Kidney glomerular epithelial cell (primary cell): ENCODE measurements around the gene CTAGE15.
"Not testable (repeated sequence)": the region's sequence is repeated elsewhere in the genome, so short reads cannot be mapped to it uniquely, and the experiment has no call there.

Experiments
- DNase-seq: peaks from one replicate; lab custom pipeline; 2025; lab: John Stamatoyannopoulos, UW

Gene CTAGE15, protein sequence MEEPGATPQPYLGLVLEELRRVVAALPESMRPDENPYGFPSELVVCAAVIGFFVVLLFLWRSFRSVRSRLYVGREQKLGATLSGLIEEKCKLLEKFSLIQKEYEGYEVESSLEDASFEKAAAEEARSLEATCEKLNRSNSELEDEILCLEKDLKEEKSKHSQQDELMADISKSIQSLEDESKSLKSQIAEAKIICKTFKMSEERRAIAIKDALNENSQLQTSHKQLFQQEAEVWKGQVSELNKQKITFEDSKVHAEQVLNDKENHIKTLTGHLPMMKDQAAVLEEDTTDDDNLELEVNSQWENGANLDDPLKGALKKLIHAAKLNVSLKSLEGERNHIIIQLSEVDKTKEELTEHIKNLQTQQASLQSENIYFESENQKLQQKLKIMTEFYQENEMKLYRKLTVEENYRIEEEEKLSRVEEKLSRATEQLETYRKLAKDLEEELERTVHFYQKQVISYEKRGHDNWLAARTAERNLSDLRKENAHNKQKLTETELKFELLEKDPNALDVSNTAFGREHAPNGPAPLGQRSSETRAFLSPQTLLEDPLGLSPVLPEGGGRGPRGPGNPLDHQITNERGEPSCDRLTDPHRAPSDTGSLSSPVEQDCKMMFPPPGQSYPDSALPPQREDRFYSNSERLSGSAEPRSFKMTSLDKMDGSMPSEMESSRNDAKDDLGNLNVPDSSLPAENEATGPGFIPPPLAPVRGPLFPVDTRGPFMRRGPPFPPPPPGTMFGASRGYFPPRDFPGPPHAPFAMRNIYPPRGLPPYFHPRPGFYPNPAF

DNA sequence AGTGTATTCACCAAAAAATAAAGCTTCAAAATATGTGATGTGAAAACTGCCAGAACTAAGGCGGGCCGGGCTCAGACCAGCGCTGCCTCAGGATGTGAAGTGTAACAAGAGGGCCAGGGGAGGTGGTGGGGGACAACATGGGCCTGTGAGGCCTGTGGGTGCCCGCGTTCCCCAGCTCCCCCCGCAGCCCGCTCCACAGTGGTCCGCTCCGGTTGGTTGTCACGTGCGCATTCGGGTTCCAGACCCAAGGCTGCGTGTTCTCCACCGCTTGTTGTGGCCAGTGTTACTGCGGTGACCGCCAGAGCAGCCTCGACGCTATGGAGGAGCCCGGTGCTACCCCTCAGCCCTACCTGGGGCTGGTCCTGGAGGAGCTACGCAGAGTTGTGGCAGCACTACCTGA lies at the start of gene CTAGE15:
Gene CTAGE15 (plus strand): TSS at position 301 of the 400 bp plus-strand sequence. CDS start 17 bp downstream, at position 318.
- DNase-seq: not testable (repeated sequence)

DNA sequence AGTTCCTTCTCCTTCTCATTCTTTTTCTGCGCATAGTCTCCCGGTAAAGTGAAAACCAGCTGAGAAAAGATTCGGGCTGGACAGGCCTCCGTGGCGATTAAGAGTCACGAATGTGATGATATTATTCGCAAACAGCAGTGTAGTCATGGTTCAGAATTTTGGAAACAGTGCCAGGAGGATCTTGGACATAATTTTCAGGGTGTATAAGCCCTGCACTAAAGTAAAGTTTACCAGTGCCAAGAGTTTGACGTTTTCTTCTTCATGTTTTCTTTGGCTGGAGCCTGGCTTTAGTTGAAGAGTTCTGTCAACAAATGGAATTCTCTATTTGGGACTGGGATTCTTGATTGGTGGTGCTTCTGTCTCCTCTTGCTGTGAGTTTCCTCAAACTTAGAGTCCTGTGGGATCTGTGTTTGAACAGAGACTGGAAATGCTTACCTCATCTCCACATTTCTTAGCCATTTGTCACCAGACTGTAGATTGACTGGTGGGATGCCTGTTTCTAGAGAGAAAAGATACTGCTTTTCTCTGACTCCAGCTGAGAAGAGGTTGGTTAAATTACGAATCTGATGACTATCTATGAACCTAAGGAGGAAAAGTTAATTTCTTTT lies 49.2 kb upstream of the CTAGE15 start:
- not testable (repeated sequence) for DNase-seq

DNA sequence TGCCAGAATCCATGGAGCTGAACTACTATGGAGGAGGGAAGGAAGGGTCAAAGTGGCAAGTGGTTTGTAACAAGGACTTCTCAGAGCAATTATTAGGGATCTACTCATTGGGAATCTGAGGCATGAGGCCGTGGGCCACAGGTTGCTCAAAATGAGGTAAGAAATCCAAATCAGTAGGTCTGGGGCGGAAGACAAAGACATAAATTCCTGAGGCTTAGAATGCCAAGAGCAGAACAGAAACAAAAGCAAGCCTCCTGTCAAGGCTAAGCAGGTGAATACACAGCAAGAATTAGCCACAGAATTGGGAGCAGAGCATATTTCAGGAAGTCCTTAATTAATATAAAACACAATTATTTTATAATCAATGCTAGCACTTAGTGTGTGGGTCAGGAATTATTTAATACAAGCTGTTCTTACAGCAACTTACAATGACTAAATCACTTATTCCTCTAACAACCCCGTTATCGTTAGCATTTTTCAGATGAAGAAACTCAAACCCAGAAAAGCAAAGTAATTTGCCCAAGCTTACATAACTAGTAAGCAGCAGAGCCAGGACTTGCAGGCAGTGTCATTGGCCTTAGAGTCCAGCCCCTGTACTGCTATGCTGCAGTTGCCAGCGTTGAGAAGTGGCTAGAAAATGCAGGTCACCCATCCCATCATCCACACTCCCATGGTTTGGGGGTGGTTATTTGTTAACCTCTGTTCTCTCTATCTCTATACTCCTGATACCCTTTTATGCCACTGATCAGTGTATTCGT lies 40.3 kb upstream of the CTAGE15 start:
- DNase-seq: not testable (repeated sequence)

DNA sequence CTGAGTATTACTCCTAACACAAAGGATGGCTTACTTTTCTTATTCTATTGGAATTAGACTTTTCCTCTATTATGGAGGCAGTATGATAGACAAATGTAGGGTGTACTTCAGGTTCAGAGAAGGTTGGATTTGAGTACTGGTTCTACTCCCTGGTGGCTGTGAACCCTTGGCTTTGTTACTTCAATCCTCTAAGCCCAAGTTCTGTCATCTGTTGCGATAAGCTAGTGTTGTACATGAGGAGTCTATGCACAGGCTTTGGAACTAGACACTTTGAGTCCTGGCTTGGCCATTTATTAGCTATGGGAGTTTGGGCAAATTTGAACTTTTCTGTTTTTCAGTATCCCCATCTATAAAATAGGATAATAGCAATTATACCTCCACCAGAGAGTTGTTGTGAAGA lies 39.7 kb upstream of the CTAGE15 start:
- not testable (repeated sequence) for DNase-seq

DNA sequence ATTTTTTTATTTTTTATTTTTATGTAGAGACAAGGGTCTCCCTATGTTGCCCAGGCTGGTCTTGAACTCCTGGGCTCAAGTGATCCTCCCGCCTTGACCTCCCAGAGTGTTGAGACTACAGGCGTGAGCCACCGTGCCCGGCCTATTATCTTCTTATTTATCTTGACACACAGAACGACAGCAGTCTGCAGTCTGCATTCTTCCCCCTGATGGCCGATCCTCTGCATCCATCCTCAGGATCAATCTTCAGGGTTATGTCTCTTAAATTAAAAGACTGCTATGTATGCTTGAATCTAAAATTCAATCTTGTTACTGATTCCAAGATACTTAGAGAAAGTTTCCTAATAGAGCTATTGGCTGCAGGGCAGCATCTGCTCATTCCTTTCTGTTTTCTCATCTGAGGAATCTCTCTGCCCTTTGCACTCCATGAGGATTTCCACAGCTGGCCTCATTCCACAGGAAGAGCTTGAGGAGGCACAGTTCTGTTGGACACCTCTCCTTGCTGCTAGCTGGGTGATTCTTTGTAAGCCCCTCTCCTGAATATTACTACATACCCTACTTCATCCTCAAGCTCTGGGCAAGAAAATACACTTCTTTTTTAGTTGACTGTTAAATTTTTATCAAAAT lies 38.3 kb upstream of the CTAGE15 start:
- DNase-seq: not testable (repeated sequence)

DNA sequence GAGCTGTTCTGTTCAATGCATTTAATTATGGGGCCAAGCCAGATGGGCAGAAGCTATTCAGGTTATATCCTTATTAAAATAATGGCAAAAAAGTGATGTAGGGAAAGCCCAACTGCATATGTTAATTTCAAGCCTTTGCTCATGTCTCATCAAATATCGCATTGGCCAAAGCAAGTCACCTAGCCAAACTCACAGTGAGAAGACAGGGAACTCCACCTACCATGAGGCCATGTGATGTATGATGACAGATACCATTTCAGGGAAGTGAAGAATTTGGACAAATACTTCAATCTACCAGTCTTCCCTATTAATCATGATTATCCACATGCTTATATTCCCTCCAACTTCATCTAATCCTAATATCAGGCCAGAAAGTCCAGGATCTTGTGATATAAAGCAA lies 35.2 kb upstream of the CTAGE15 start:
- DNase-seq: not testable (repeated sequence)

DNA sequence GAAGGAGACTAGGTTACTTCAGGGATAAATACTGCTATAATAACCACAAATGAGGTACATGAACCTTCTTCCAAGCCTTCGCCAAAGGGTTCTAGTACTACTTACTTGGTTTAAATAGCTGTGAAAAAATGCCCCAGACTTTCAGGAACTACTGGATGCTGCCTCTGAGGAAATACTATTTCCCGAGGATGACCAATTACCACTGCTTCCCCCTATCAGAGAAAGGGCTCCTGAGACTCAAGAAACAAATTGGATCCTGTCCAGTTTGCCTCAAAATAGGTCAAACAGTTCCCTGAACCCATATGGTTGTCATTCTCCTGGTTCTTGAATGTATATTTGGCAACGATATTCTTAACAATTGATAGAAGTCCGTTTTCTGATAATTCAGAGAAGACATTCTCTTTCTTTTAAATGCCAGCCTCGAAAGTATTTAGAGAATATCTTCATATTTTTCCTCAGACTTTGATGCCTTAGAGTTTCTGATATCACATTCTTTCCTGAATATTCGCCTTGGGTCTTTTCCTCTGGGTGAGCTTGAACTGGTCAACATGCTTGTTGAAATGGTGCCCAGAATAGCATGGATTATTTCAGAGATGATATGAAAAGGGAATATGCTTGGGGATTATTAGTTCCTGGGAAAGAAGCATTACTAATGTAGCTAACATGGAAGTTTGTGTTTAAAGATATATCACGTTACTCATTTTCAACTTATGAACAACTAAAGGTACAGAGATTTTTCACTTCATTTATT lies 28.1 kb upstream of the CTAGE15 start:
- DNase-seq: not testable (repeated sequence)

DNA sequence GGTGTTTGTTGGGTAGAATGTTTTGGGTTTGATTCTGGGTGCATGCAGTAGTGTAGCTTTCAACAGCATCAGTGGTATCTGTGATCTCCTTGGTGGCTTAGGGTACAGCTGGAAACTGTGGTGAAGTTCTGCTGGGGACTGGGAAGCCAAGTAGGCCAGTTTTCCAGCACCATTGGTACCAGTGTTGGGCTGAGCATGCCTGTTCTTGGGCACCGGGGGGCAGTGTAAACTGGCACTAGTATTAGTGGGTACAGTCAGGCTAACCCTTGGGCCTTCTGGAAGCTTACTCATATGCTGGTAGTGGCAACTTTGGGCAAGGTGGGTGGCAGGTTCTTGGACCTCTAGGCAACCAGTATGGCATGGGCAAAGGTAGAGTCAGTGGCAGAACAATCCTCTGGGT lies 15.6 kb upstream of the CTAGE15 start:
- not testable (repeated sequence) for DNase-seq

DNA sequence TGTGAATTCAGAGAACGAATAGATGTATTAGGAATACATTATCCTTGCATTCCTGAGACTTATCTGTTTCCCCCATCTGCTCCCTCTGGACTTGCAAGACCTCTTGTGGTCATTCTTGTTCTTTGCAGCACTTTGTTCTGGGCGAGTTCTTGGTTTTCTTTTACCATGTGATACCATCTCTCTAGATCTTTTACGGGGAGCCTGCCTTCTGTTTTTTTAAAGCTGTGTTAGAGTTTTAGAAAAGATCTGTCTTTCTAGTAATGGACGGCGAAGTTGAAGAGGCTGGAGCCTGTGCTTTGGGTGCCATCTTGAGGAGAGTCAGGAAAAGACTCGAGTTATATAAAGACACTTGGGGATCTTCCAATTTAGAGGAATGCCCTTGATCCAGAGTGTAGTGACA lies 8.3 kb upstream of the CTAGE15 start:
- not testable (repeated sequence) for DNase-seq

DNA sequence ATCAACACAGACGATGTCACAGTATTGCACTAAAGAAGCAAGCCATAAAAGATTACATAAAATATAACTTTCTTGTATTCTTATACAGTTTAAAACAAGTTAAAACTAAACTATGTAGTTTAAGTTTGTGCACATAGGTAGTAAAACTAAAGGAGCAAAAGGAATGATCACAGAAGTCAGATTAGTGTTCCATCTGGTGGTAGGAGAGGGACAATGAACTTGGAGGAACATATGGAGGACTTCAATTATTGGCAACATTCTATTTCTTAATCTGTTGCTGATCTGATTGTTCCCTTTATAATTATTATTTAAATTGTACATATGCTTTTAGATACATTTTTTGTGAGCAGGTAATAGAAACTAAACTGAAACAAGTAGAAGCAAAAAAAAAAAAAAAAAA lies 5.6 kb upstream of the CTAGE15 start:
- DNase-seq: not testable (repeated sequence)

DNA sequence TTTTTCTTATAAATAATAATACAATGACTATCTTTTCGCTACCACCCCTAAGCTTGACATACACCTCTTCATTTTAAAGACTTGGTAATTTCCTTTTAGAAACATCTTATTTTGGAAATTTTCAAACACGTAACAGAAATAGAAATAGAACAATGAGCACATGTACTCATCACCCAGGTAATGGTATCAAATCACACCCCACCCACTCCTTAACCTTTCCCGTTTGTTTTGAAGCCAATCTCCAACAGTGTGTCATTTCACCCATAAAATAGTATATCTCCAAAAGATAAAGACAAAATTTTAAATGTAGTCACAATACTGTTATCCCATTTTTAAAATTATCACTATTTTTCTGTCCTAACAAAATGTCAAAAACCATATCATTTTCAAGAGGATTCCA lies 16.6 kb downstream of the CTAGE15 start:
- DNase-seq: not testable (repeated sequence)

DNA sequence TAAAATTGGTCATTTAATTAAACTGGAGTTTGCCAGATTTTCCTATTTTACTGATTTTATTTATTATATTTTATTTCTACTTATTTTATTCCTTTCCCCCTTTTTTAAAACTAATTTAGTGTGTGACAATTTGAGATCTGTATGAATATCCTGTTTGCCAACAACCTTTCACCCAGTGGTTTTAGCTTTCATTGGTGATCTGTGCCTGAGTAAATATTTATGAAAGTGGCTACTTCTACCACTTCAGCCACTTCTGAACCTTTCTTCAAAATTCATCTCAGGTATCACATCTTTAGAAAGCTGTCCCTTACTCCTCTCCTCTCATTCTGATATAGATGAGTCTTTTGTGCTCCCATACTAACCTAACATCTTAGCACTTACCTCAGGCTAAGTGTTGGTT lies 18.3 kb downstream of the CTAGE15 start:
- DNase-seq: not testable (repeated sequence)

DNA sequence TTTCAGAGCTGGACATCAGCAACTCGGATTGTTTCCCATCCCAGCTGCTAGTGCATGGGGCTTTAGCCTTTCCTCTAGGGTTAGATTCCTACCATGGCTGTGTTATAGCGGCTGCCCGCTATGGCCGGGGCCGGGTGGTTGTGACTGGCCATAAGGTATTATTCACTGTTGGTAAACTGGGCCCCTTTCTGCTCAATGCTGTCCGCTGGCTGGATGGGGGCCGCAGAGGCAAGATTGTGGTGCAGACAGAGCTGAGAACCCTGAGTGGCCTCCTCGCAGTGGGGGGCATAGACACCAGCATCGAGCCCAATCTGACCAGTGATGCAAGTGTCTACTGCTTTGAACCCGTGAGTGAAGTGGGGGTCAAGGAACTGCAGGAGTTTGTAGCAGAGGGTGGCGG lies 26.5 kb downstream of the CTAGE15 start:
- DNase-seq: not testable (repeated sequence)

DNA sequence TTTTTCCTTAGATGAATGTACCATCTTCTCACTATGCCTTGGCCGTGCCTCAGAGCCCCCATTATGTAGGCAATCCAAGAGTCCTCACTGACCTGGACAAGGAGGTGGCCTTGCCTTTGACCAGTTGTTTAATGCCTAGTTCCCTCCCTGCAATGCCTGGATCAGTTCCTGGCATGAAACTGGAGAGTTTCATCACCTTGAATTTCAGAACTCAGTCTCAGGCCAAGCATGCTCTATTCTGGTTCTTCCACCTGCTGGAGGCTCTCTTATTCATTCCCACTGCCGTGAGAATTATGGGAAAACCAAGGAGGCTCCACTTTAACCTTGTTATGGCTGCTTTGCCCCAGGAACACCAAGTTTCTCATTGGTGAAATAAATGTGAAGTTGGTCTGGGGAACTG lies 31.9 kb downstream of the CTAGE15 start:
- DNase-seq: not testable (repeated sequence)

DNA sequence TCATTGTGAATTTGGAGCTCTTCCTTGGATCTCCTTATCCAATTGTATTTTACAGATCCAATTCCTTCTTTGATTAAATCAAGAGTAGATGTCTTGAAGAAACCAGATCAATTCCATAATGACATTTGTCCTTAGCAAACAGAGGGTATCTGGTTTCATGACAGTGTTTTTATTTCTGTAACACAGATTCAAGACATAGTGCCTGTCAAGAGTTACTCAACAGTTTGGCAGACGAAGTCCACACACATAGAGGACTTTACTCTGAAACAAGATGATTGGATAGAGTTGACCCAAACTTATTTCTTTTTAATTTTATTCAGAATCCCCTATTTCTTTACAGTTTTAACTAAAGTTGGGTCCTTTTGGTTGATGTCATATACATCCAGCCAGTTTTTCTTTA lies 34.5 kb downstream of the CTAGE15 start:
- DNase-seq: not testable (repeated sequence)

DNA sequence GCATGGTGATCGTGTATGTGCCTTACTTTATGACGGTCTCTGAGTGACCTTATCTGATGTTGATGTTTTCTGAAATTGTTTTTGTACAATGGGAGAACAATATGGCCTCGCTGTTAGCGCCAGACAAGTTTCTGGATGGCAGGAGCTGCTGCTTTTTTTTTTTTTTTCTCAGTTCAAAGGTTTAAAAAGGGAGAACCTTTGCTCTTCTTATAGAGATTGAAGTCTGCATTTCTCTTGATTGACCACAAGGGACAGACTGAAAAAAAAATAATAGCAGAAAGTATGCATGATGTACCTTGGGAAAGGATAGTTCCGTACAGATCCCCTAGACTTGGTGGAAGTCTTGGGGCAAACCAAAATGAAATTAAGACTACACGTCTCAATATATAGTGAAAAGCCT lies 43.9 kb downstream of the CTAGE15 start:
- DNase-seq: not testable (repeated sequence)

DNA sequence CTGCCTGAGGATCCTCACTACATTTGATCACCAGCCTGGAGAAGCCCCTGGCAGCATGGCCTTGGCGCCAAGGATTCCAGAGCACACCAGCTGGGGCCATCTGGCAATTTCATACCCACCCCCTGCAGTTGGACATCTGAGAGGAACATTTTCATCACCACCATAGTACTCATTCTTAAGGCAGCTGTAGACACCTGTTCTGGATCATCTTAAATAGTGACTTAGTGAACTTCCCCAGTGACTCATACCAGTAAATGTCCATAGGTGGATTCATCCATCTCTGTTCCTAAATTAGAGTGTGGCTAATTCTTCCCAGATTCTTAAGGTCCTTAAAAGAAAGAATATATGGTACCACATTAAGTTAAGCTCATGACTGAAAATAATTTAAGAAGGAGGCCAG lies 45.6 kb downstream of the CTAGE15 start:
- not testable (repeated sequence) for DNase-seq

DNA sequence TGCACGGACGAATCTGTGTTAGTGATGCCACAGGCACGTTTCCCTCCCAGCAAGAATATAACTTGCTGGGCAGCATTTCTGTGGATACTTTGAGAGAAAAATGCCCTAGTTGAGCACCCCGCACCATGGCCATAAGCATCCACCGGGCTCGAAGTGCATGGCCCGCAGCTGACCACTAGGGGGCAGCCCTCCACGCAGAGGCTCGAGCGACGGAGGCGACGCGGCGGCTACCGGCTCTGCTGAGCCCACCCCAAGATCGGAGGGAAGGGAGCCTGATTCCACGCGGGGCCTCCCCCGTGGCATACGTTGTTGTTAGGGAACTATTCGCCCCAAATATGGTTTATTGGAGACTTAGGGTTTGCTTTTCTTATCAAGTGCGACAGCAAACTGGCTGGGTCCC lies 48.5 kb downstream of the CTAGE15 start:
- DNase-seq: not testable (repeated sequence)

DNA sequence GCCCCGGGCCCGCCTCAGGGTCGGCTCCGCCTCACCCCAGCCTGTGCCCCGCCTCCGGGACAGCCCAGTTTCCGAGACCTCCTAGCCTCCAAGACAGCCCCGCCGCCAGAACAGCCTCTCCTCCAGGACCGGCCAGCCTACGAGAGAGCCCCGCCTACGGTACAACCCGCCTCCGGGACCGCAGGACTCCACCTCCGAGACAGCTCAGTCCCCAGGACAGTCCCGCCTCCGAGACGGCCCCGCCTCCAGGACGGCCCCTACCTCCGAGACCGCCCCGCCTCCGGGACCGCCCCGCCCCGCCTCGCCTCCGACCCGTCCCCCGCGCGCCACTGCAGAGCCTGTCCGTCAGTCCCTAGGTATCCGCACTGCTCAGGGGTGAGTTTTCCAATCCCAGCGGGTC lies 49.0 kb downstream of the CTAGE15 start, which contains the start of gene TCAF2:
Gene TCAF2 (plus strand): TSS at position 329 of the 400 bp plus-strand sequence.
- DNase-seq: not testable (repeated sequence)

DNA sequence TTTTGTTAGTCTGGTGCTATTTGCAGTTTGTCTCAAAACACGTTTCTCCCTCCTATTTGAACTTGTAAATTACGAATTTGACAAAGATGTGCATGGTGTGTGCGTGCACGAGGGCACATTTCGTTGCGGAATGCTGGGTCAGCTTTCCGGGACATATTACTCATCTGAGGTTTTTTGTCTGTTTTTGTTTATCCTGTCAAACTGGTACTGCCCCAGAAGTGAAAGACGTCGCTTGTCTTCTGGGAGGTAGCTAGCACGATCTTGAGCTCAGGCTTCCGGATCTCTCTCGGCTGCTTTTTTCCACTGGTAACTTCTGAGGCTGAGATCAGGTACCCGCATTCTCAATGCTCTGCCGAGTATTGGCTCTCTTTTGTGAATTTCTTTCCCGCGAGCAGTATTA lies 49.6 kb downstream of the CTAGE15 start:
- not testable (repeated sequence) for DNase-seq
